OCI-LY7 (cell line): Measurements from ENCODE around the gene C1orf74. TPM values are rescaled to one million over a fixed set of nuclear protein-coding genes. Genes with fewer than 3 reads are reported as not detected.
A peak's percentile ranks its signal among the peaks of the same experiment; 100 is the strongest.

ENCODE experiments used
- Bru-seq: library from RNA; stranded (reverse); fragments of 400-500 nt; gene quantifications from one replicate; lab custom pipeline; 2021; lab: Mats Ljungman, UMichigan
- BruChase-seq, 2 experiments: library from RNA; stranded (reverse); fragments of 400-500 nt; gene quantifications; one replicate each; lab custom pipeline; 2021; lab: Mats Ljungman, UMichigan
- BruUV-seq: library from RNA; stranded (reverse); fragments of 400-500 nt; replicated peaks from 2 replicates; lab custom pipeline; 2021; lab: Mats Ljungman, UMichigan
- CTCF ChIA-PET: fragments of 300-600 bp; sonication (Branson Sonifier 250); formaldehyde crosslinking; loops from one replicate; lab custom pipeline; 2022; ENCODE audit warnings: antibody characterized with exemption; ENCODE audit not compliant: unreplicated experiment; lab: Charles Lee
- POLR2A ChIA-PET: fragments of 300-600 bp; sonication (Branson Sonifier 250); formaldehyde crosslinking; loops from one replicate; lab custom pipeline; 2022; ENCODE audit warnings: antibody characterized with exemption; lab: Charles Lee
- DNase-seq: peaks from one replicate; pipeline ENCODE4 v3.0.0-alpha.2; 2015; ENCODE audit warnings: low spot score
- H2AFZ ChIP-seq: fragments of 200-600 bp; sonication (generic), shearing (Covaris generic); 2 replicates; pipeline ENCODE4 v1.6.1; 2014; ENCODE audit warnings: mild to moderate bottlenecking, antibody characterized with exemption, low read length, moderate library complexity
- H3K27ac ChIP-seq: fragments of 200-600 bp; sonication (generic); 2 replicates; pipeline ENCODE4 v1.5.1; 2014; ENCODE audit warnings: mixed run types, low read depth, mild to moderate bottlenecking, moderate library complexity, low read length, inconsistent platforms; ENCODE audit not compliant: poor library complexity, severe bottlenecking
- H3K36me3 ChIP-seq: fragments of 200-600 bp; sonication (generic); 2 replicates; pipeline ENCODE4 v1.6.1; 2014; ENCODE audit warnings: mild to moderate bottlenecking, antibody characterized with exemption, low read length, moderate library complexity, mixed read lengths; ENCODE audit not compliant: insufficient read depth
- H3K4me1 ChIP-seq: fragments of 200-600 bp; sonication (generic); 2 replicates; pipeline ENCODE4 v1.5.1; 2014; ENCODE audit warnings: mild to moderate bottlenecking, low read length; ENCODE audit not compliant: insufficient read depth, poor library complexity, severe bottlenecking
- H3K4me2 ChIP-seq: fragments of 200-600 bp; sonication (generic); 2 replicates; pipeline ENCODE4 v1.6.1; 2014; ENCODE audit warnings: mild to moderate bottlenecking, low read length
- H3K4me3 ChIP-seq: fragments of 200-600 bp; sonication (generic); 2 replicates; pipeline ENCODE4 v1.5.1; 2014; ENCODE audit warnings: mild to moderate bottlenecking, low read depth, low read length; ENCODE audit not compliant: poor library complexity, severe bottlenecking
- H3K79me2 ChIP-seq: fragments of 200-600 bp; sonication (generic); 2 replicates; pipeline ENCODE4 v1.6.1; 2016; ENCODE audit warnings: low read depth, mild to moderate bottlenecking, low read length, moderate library complexity, mixed read lengths; ENCODE audit not compliant: insufficient read depth
- H3K9me2 ChIP-seq: fragments of 200-600 bp; sonication (generic); 2 replicates; pipeline ENCODE4 v1.6.1; 2016; ENCODE audit warnings: mild to moderate bottlenecking, low read length, mixed read lengths; ENCODE audit not compliant: insufficient read depth
- H3K9me3 ChIP-seq: fragments of 200-600 bp; sonication (generic); 2 replicates; pipeline ENCODE4 v1.6.1; 2014; ENCODE audit warnings: mild to moderate bottlenecking, mixed run types, low read length, mixed read lengths
- H4K20me1 ChIP-seq: fragments of 200-600 bp; sonication (generic); 2 replicates; pipeline ENCODE4 v1.6.1; 2014; ENCODE audit warnings: mild to moderate bottlenecking, antibody characterized with exemption, low read length, moderate library complexity, mixed read lengths; ENCODE audit not compliant: insufficient read depth
- CTCF ChIP-seq: fragments of 200-600 bp; sonication (generic); conservative IDR thresholded peaks from 2 replicates; pipeline ENCODE4 v1.5.1; 2014; ENCODE audit warnings: mild to moderate bottlenecking, antibody characterized with exemption, low read length, moderate library complexity, mixed read lengths
- EZH2phosphoT487 ChIP-seq: fragments of 200-600 bp; sonication (generic); IDR thresholded peaks from 2 replicates; pipeline ENCODE4 v1.6.1; 2018; ENCODE audit warnings: low read depth, borderline replicate concordance, mild to moderate bottlenecking, mixed run types, antibody characterized with exemption, low read length, moderate library complexity, mixed read lengths
- intact Hi-C: fragments of 100-400 bp; cut with micrococcal nuclease; formaldehyde crosslinking; loops from one replicate; pipeline ENCODE4 v1.10.0; 2022; ENCODE audit not compliant: unreplicated experiment
- long read RNA-seq: library from polyadenylated mRNA; stranded (forward); transcript quantifications from one replicate; pipeline ENCODE4 v2.0.0, GENCODE V29; 2022
- total RNA-seq, 2 experiments: library from RNA; depleted of rRNA in 1 of 2; stranded (reverse); fragments of >200 nt in 1 of 2; shearing (Covaris generic) in 1 of 2; gene quantifications; 2 replicates each; pipeline ENCODE4 v1.2.3, GENCODE V29; 2014 to 2022

The C1orf74 gene
- 3.7 and 4.4 TPM in 2 replicates for total RNA-seq (2014; rRNA removed; shearing (Covaris generic))
- total RNA-seq (2022): 4.2 and 5.0 TPM in 2 replicates
- percentile 61 among the genes with signal in this experiment for Bru-seq, nascent RNA
- percentile 35 among the genes with signal in this experiment for BruChase-seq, experiment 1, labeled RNA remaining after a 6-hour chase
- percentile 62 among the genes with signal in this experiment for BruChase-seq, experiment 2, labeled RNA remaining after a 2-hour chase
- long read RNA-seq, full-length matches to known transcripts: 14 of 14 reads
- long read RNA-seq, partial matches to known transcripts: 0 of 14 reads
- long read RNA-seq, other reads (novel, unspliced or antisense): 0 of 14 reads

DNA sequence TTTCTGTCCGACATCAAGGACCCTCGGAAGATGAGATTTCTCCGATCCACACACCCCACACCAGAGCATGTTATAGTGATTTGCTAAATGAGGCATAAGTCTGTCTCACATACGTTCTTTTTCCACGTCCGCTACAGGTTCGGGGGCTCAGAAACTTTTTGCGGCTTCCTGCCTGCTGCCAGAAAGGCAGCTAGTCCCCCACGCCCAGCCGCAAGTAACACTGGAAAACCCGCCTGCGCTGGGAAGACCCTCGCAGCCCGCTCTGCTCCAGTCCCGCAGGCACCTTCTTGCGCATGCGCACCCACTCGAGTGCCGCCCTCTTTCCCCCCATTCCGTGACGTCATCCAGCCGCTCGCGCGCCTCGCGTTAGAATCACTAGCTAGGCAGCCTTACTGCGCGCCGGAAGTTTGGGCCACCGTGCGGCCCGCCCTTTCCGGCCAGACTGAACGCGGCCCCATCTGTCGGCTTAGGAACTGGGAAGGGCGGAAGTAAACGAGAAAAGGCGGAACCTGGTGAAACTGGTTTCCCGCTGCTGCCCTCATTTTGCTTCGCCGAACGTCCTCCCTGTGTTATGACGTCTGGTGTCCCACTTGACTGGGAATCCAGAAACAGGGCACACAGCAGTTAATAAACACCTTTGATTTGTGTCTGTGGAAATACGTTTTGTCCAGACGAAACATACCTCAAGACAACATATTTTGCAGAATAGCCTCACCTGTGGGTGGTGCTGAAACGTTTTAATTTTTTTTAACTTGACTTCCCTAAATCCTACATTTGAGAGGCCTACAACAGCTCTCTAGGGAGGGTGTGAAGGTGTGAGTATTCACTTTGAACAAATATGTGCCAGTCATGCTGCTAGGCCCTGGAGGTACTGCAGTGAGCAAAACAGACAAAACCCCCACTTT, at the start of gene C1orf74:
Gene C1orf74, minus strand, starts transcription at position 295 of the 905 bp plus-strand sequence. CDS start 925 bp downstream, outside the sequence.
- DNase-seq: peak; percentile 98
- Histone ChIP-seq H3K4me2 (peak within 1 kb of the TSS; percentile 95), H3K36me3 (peaks cover 31% of the 10 kb centered on the region), H3K9me2 (no peaks in the 10 kb centered on the region), H3K79me2 (peaks cover 8% of the 10 kb centered on the region; the same call in 1 of the 2 replicates), H3K4me3 (peak within 1 kb of the TSS; percentile 93), H3K27ac (peak within 1 kb of the TSS; percentile 52), H3K9me3 (peaks cover 5% of the 10 kb centered on the region; the same call in 1 of the 2 replicates), H2AFZ (peak within 1 kb of the TSS; percentile 100), H4K20me1 (no peaks in the 10 kb centered on the region), H3K4me1 (peaks cover 15% of the 10 kb centered on the region)
- ChIA-PET POLR2A (interaction anchor here (0.6 to 2.4 kb wide), 8 partner anchors 9 to 468 kb away, joined by 3 to 21 read pairs (median 7); partner anchors contain the start of gene TRAF3IP3), CTCF (no interaction called here)
- BruUV-seq: TSS peak; percentile 91
- intact Hi-C loops: loop anchor here (1.0 to 5.0 kb wide), 2 partner anchors 28 to 43 kb away; partner anchors contain the start of genes TRAF3IP3 and UTP25
- TF ChIP-seq CTCF (peak; percentile 37; the same call in 1 of the 2 replicates), EZH2phosphoT487 (no peak)

DNA sequence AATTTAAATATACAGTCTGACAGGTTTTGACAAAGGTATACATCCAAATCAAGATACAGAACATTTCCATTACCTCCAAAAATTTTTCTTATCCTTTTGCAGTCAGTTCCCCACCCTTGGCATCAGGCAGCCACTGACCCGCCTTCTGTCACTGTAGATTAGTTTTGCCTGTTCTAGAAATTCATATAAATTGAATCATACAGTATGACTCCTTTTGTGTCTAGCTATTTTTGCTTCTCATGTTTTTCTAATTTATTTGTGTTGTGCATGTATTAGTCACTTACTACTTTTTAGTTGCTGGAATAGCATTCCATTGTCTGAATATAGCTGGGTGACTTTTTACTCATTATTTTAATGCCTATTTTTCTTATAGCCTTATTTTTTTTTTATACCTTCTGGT, 47.3 kb upstream of the C1orf74 start:
- Histone ChIP-seq H3K4me2 (no peak overlapping the region), H3K79me2 (peaks cover 29% of the 10 kb centered on the region), H4K20me1 (no peaks in the 10 kb centered on the region), H3K36me3 (peaks cover 70% of the 10 kb centered on the region), H3K4me3 (no peak overlapping the region), H3K9me3 (no peaks in the 10 kb centered on the region), H3K27ac (no peak overlapping the region), H3K9me2 (no peaks in the 10 kb centered on the region), H3K4me1 (peaks cover 19% of the 10 kb centered on the region), H2AFZ (no peak overlapping the region)
- BruUV-seq: no TSS peak
- no peak for DNase-seq
- TF ChIP-seq CTCF (no peak), EZH2phosphoT487 (no peak)
- CTCF ChIA-PET: no interaction called here
- POLR2A ChIA-PET: interaction anchor here (0.6 to 0.8 kb wide), 2 partner anchors 14 to 419 kb away, joined by 3 read pairs; no protein-coding TSS in a partner anchor
- intact Hi-C loops: no loop called here
